Activated T-cell treated with anti-CD3 and anti-CD28 coated beads for 4 hours (primary cell): ENCODE data around the gene LTBP1.

Experiments
- DNase-seq: peaks from one replicate; pipeline ENCODE4 v3.0.0-alpha.2; 2020

LTBP1 gene

DNA sequence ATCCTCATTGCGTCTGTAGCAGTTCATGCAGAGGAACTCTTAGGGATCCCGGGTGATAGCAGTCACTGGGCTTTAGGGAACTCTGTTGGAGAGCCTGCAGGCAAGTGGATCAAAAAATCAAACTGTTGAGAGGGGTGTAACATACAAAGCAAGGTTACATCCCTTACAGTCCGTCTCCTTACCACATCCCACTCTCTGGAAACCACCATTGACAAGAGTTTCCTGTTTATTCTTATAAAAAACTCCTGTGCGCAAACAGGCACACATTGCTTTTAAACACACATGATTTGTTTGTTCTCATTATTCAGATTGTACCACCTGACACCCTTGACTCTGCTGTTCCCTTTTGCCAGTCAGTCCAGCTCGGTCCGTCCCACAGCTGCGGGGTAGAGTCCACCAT is 137.7 kb downstream of the LTBP1 start:
- no peak for DNase-seq

- DNase-seq: no peak
These were observed 138.9 kb downstream of the LTBP1 start for GRCh38 chr2:33085646-33086045.

DNA sequence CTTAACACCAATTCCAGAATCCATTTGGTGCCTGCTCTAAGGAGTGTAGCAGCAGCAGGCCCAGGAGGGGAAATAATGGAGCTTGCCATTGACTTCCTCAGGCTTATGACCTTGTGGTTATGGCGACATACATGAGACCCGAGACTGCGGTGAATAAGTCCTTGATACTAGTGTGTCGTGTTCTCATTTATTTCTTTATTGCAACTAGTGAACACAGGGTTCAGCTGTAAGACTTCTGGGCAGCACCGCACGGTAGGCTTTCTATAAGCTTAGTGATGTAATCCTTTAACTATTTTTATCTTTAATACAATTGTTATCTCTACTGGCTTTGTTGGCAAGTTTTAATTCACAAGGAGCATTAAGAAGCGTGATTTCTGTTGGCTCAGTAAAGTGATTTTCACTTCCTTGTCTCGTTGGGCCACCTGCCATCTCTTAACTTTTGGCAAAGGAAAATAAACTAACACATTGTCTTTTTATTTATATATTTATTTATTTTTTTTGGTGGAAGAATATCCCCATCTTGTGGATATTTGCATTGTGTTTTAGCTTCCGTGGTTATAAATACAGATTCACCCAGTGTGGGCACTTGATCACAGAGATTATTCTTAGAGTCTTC is 139.8 kb downstream of the LTBP1 start:
- no peak for DNase-seq

DNA sequence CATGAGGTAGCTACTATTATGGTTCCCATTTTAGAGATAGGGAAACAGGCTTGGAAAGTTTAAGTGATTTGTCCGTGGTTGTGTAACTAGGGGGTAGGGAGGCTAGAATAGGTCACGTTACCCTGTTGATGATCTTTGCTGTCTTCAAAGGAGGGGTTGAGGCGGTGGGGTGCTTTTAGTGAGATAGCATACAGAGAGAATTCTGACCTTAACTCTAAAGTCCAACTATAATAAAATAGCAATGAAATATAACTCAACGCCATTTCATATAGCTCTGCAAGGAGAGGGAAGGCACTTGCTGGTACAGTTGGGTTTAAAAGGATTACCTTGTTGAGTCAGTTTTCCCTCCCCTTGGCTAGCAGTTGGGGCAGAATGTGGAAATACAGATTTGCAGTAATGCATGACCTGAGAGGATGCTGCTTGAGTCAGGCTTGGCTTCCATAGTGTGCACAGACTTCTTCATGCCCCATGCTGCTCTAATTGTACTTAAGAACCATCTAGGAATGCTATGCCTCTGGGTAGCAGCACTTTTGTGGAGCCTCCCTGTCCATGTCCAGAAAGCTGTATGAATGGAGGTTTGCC is 143.9 kb downstream of the LTBP1 start:
- DNase-seq: no peak

GRCh38 chr2:33091541-33092123 is 144.9 kb downstream of the LTBP1 start:
- no peak for DNase-seq

DNA sequence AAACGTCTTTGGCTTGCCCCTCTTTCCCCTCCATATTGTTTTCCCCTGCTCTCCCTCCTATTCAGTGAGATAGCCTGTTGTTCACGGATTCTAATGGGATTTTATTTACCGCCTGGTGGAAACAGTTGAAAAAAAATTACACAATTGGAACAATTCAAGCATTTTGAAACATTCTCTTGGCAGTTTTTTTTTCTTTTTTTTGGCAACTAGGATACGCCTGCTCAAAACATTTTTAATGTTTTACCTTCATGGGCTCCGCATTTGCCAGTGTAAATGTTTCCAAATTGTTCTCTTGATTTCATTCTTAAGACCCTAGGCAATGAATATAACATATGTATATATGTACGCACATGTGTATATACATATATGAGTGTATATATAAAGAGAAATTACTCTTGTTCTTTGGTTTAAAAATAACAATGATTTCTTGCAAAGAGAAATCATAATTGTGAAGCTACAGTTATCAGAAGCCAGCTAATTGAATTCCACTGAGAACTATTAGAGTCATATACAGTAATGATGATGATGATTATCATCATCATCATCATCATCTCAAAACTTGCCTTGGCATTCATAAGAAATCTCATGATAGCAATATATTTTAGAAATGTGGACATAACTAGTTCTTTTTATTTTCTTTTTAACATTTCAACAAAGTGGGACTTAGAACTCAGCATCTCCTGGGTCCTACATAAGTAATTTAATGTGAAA is 146.7 kb downstream of the LTBP1 start:
- no peak for DNase-seq

DNA sequence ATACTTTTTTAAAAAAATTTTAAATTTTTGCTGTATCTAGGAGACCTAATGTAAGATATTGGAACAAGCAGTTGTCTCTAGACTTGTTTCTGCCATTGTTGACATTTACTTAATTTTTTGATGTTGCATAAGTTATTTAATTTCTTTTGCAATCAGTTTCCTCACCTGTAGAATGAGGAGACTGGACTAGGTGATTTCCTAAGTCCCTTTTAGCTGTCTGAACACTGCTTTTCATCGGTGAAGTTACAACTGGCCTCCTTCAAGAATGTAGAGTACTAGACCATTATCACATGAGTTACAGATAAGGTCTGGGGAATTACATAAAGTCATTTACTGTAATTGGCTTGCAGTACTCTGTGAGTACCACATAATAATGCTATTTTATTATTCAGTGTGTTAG is 147.6 kb downstream of the LTBP1 start:
- no peak for DNase-seq

DNA sequence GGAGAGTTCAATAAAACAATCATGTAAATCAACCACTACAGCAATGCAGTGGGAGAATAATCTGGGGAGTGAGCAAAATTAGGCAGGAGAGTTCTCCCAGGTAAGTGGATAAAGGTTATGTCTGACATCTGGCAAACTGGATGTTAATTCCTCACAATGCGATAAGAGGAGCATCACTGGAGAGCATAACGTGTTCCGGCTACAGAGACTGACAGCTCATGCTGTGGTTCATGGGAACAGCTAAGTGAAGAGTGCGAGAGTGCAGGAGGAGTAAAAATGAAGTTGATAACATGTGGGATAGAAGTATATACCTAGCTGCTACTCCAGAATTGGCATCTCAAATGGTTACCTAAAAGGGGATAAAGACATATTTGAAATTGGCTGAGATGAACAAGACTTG is 153.2 kb downstream of the LTBP1 start:
- no peak for DNase-seq

DNA sequence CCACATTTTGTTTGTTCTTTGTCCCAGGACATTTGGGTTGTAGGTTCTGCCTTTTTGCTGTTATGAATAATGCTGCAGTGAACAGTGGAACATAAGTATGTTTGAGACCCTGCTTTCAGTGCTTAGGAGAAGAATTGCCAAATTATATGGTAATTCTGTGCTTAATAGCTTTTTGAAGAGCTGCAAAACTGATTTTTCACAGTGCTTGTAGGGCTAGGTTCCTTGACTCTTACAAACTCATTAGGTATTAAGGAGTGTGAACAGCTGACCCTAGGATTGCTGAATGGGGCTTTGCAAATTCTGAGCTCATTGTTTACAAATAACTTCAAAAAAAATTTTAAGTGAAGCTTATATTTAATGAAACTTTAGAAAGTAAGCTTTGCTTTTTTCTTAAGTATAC is 154.2 kb downstream of the LTBP1 start:
- no peak for DNase-seq

- no peak for DNase-seq
These were observed 157.4 kb downstream of the LTBP1 start for GRCh38 chr2:33104052-33104623.

DNA sequence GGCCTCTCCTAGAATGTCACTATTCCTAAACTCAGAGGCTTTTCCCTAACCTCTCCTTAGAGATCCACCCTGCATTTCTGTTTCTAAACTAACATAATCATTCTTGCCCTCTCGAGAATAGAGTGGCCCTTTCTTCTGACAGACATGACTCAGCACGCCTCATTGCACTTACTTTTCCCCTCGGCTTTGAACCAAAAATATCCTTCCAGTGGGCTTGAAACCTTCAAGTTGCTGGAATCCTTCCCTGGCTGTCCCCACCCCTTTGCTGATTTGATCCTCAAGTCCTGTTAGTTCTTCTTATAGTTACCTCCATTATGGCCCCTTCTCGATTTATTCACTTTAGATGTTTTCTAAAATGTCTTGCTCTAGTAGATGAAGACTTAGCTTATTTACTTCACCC is 158.0 kb downstream of the LTBP1 start:
- no peak for DNase-seq

- no peak for DNase-seq
These were observed 159.4 kb downstream of the LTBP1 start for GRCh38 chr2:33106115-33106514.

GRCh38 chr2:33107690-33108482 is 161.1 kb downstream of the LTBP1 start:
- no peak for DNase-seq

GRCh38 chr2:33108483-33109443 is 162.0 kb downstream of the LTBP1 start:
- DNase-seq: no peak

DNA sequence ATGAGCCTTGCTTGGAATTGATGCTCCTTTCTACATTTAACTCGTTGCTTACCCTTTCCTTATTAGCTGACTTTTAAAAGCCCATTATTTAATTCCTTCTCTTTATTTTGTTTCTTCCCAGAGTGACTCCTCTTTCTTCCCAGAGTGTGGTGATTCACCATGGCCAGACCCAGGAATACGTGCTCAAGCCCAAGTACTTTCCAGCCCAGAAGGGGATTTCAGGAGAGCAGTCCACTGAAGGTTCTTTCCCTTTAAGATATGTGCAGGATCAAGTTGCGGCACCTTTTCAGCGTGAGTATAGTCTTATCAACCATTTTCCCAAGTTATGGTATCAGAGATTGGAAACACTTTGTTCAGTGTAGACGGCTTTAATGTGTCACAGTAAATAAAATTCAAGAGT is 163.7 kb downstream of the LTBP1 start:
- no peak for DNase-seq

- no peak for DNase-seq
These were observed 164.3 kb downstream of the LTBP1 start for GRCh38 chr2:33111002-33111446.

DNA sequence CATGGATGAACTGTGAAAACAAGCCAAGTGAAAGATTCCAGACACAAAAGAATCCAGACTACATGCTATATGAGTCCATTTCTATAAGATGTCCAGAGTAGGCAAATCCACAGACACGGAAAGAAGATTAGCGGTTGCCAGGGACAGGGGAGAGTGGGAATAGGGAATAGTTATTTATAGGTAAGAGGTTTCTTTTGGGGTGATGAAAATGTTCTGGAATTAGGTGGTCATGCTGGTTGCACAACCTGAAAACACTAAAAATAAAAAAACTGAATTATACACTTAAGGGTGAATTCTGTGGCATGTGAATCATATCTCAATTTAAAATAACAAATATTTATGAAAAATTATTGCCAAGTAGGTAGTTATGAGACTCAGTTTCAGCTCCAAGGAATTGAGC is 168.4 kb downstream of the LTBP1 start:
- no peak for DNase-seq

GRCh38 chr2:33115728-33116127 is 169.0 kb downstream of the LTBP1 start:
- DNase-seq: no peak

DNA sequence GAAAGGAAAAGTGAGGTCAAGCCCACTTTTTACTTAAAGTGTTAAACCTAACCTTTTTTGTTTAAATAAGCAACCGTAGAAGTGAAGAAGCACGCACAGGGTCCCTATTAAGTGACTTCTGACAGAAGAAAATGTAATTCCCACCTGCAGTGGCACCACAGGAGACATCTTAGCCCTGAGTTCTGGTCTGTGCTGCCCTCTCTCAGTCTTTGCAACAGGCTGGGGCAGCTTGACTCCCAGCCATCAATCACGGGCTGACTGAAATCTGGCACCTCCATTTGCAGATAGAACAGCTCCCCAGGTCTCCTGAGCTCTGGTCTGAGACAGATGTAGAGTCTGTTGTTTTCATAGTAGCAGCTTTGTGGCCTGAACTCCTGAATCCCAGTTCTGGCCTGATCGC is 170.0 kb downstream of the LTBP1 start:
- DNase-seq: no peak

- no peak for DNase-seq
These were observed 171.9 kb downstream of the LTBP1 start for GRCh38 chr2:33118651-33119050.

- DNase-seq: no peak
These were observed 174.7 kb downstream of the LTBP1 start for GRCh38 chr2:33121416-33121815.

DNA sequence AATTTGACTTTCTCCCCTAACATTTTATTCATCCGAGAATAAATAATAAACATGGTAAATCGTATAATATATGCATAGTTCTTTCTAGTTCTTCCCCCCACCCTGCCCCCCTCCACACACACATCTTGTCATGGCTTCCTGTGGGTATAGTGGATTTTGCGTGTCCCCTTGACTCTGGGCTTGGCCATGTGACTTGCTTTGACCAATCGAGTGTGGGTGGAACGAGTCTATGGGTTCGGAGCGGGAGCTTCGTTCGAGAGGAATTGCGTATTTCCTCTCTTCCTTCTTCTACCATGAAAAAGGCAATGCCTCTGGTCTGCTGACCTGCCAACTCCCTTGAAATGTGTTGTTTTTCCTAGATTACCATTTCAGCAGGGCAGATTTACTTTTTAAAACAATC is 175.2 kb downstream of the LTBP1 start:
- DNase-seq: no peak
